KMS-11 (cell line): ENCODE data around the gene RNF19B.

Experiments used
- H2AFZ ChIP-seq: fragments of 200-600 bp; sonication (generic); 2 replicates; pipeline ENCODE4 v1.6.1; 2016; ENCODE audit warnings: antibody characterized with exemption, mixed run types, low read depth
- H3K27ac ChIP-seq: fragments of 200-600 bp; sonication (generic); 2 replicates; pipeline ENCODE4 v1.6.1; 2016; ENCODE audit warnings: mild to moderate bottlenecking, mixed run types
- H3K27me3 ChIP-seq: fragments of 200-600 bp; sonication (generic); 2 replicates; pipeline ENCODE4 v1.6.1; 2017; ENCODE audit warnings: mild to moderate bottlenecking, low read depth, mixed run types, moderate library complexity; ENCODE audit not compliant: insufficient read depth
- H3K36me3 ChIP-seq: fragments of 200-600 bp; sonication (generic); 2 replicates; pipeline ENCODE4 v1.6.1; 2017; ENCODE audit warnings: mild to moderate bottlenecking, mixed run types; ENCODE audit not compliant: insufficient read depth
- H3K4me1 ChIP-seq: fragments of 200-600 bp; sonication (generic); 2 replicates; pipeline ENCODE4 v1.6.1; 2016; ENCODE audit warnings: mild to moderate bottlenecking, low read depth, mixed run types; ENCODE audit not compliant: poor library complexity, severe bottlenecking
- H3K4me2 ChIP-seq: fragments of 200-600 bp; sonication (generic); 2 replicates; pipeline ENCODE4 v1.7.0; 2016; ENCODE audit warnings: mild to moderate bottlenecking, mixed run types
- H3K4me3 ChIP-seq: fragments of 200-600 bp; sonication (generic); IDR thresholded peaks from 2 replicates; pipeline ENCODE4 v1.6.1; 2017; ENCODE audit warnings: low read depth, low read length, mixed read lengths; ENCODE audit not compliant: insufficient read depth
- H3K79me2 ChIP-seq: fragments of 200-600 bp; sonication (generic); 2 replicates; pipeline ENCODE4 v1.6.1; 2016; ENCODE audit warnings: low read depth, mixed run types; ENCODE audit not compliant: insufficient read depth
- H3K9ac ChIP-seq: fragments of 200-600 bp; sonication (generic); 2 replicates; pipeline ENCODE4 v1.6.1; 2016; ENCODE audit warnings: mild to moderate bottlenecking, mixed run types
- H4K20me1 ChIP-seq: fragments of 200-600 bp; sonication (generic); 2 replicates; pipeline ENCODE4 v1.6.1; 2016; ENCODE audit warnings: mild to moderate bottlenecking, mixed run types; ENCODE audit not compliant: insufficient read depth
- TF ChIP-seq, protein P1 (sequence below): fragments of 200-600 bp; sonication (generic); conservative IDR thresholded peaks from 2 replicates; pipeline ENCODE4 v1.6.1; 2017; ENCODE audit warnings: low read depth, mild to moderate bottlenecking, antibody characterized with exemption, low read length, moderate library complexity, mixed read lengths

Gene RNF19B

DNA sequence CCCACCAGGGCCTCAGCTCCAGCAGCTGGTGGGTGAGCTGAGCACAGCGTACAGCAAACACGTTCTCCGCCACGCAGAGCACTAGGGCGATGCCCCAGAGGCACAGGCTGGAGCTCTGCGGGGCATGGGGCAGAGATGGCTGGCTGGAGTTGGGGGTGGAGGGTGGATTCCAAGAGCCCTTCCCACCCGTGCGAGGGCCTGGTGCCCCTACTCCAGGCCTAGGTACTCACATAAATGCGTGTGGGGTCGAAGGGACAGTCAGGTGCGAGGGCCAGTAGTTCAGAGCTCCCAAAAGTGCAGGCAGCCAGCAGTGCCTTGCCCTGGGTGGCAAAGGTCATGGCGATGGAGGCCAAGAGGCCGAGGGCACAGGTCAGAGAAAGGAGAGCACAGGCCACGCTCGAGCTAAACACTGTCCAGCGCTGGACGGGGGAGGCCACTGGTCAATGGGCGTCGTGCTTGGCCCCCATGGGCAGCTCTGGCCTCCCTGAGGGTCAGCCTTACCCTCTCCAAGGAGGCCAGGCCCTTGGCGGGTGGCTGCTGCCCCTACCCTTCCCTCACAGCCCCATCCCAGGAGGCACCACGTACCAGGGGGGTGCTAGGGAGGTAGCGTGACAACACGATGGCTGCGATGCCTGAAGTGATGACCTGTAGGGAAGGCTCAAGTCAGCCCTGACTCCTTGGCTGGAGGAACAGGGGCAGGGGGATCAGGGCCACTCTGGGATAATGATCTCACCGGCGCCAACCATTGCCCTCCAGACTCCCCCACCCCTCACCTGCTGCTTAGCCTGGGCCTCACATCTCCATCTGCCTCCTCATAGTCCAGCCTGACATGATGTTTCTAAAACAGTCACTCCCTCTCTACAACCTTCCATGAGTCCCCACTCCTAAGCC is 69.0 kb downstream of the RNF19B start:
- H3K36me3 ChIP-seq: no peaks in the 10 kb centered on the region
- H3K9ac ChIP-seq: no peak overlapping the region
- no peaks in the 10 kb centered on the region for H3K4me1 ChIP-seq
- H3K4me3 ChIP-seq: no peak overlapping the region
- no peak overlapping the region for H3K27ac ChIP-seq
- TF ChIP-seq, protein P1, sequence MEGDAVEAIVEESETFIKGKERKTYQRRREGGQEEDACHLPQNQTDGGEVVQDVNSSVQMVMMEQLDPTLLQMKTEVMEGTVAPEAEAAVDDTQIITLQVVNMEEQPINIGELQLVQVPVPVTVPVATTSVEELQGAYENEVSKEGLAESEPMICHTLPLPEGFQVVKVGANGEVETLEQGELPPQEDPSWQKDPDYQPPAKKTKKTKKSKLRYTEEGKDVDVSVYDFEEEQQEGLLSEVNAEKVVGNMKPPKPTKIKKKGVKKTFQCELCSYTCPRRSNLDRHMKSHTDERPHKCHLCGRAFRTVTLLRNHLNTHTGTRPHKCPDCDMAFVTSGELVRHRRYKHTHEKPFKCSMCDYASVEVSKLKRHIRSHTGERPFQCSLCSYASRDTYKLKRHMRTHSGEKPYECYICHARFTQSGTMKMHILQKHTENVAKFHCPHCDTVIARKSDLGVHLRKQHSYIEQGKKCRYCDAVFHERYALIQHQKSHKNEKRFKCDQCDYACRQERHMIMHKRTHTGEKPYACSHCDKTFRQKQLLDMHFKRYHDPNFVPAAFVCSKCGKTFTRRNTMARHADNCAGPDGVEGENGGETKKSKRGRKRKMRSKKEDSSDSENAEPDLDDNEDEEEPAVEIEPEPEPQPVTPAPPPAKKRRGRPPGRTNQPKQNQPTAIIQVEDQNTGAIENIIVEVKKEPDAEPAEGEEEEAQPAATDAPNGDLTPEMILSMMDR: no peak
- H3K27me3 ChIP-seq: no peaks in the 10 kb centered on the region; the same call in 1 of the 2 replicates
- no peak overlapping the region for H3K4me2 ChIP-seq
- H2AFZ ChIP-seq: no peak overlapping the region
- no peaks in the 10 kb centered on the region for H3K79me2 ChIP-seq
- H4K20me1 ChIP-seq: no peaks in the 10 kb centered on the region

DNA sequence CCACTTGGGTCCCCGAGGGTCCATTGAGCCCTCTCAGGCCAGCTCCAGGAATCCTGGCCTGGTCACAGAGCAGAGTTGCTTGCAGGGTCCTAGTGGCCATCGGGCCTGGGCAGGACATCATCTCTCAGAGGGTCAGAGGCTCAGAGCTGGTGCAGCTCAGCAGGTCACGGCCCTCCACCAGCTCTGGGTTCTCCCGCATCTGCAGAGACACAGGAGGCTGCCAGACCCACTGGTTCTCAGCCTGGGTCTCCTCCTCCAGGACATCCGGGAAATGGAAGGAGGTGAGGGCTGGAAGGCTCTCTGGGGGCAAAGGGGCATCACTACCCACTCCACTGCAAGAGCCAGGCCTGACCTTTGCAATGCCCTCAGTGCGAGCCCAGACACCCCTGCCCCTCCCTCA is 69.9 kb downstream of the RNF19B start:
- no peak overlapping the region for H3K4me2 ChIP-seq
- H3K4me3 ChIP-seq: no peak overlapping the region
- H3K27ac ChIP-seq: no peak overlapping the region
- no peak overlapping the region for H3K9ac ChIP-seq
- no peaks in the 10 kb centered on the region for H4K20me1 ChIP-seq
- H3K4me1 ChIP-seq: no peaks in the 10 kb centered on the region
- no peaks in the 10 kb centered on the region for H3K79me2 ChIP-seq
- no peaks in the 10 kb centered on the region for H3K36me3 ChIP-seq
- TF ChIP-seq, protein P1: no peak
- no peak overlapping the region for H2AFZ ChIP-seq
- no peaks in the 10 kb centered on the region; the same call in 1 of the 2 replicates for H3K27me3 ChIP-seq

DNA sequence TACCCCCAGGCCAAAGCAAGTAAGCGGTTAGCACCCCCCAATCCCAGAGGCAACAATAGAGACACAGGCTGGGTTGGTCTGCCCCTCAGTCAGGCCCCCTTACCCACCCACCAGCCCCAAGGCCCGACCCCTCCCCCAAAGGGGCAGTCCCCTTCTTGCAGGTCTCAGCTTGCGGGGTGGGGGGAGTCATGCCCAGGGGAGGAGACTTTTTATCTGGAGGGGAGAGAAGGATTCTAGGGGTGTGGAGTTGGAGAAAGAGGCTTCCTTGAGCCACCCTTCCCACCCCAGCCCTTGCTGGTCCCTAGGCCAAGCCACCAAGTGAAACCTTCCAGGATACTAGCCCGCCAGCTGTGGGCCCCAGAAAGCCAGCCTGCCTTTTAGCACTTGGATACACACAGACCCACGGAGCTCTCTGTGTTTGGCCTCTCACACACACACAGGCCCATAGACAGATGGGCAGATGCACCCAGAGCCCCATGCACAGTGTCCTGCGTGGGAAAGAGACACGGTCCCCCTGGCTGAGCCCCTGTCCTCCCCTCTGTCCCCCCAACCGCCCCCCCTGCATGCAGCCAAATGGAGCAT is 70.5 kb downstream of the RNF19B start:
- no peak overlapping the region for H3K4me2 ChIP-seq
- no peak overlapping the region for H3K9ac ChIP-seq
- H2AFZ ChIP-seq: no peak overlapping the region

DNA sequence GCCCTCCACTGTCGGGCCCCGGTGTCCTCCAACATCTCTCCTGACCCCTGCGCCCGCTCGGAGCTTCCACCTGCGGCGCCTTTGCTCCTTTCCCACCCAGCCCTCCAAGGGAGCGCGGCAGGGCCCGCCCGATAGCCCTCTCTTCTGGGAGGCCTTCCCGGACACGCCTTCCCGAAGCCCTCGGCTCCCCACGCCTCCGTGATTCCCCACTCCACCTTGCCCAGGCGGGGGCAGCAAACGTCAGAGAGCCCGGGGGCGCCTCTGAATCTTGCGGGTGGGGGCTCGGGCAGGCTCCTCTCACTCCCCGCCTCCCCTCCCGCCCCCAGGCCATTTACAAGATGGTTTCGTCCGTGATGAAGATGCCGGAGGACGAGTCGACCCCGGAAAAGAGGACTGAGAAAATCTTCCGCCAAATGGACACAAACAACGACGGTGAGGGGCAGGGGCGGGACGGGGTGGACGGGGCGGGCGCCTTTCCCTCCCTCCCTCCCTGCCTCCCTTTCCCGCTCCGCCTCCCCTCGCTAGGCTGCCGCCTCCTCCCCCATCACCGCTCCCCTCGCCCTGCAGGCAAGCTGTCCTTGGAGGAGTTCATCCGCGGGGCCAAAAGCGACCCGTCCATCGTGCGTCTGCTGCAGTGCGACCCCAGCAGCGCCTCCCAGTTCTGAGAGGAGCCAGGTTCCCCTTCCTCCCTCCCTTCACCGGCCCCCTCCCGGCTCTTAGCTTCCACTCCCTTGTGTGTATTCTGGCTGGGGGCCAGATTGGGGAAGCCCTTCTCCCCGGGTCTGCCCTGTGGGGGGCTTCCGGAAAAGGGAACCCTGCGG is 71.2 kb downstream of the RNF19B start:
- Histone ChIP-seq H3K4me1 (no peaks in the 10 kb centered on the region), H3K4me2 (no peak overlapping the region), H4K20me1 (no peaks in the 10 kb centered on the region), H3K36me3 (no peaks in the 10 kb centered on the region), H3K79me2 (no peaks in the 10 kb centered on the region), H3K27ac (no peak overlapping the region), H3K27me3 (peaks cover 5% of the 10 kb centered on the region; the same call in 1 of the 2 replicates), H3K9ac (no peak overlapping the region), H2AFZ (no peak overlapping the region), H3K4me3 (no peak overlapping the region)
- TF ChIP-seq, protein P1: no peak

More for the DNA sequence above, 70.5 kb downstream of the RNF19B start:
- no peak overlapping the region for H3K4me3 ChIP-seq
- no peaks in the 10 kb centered on the region for H3K79me2 ChIP-seq
- TF ChIP-seq, protein P1: no peak
- H4K20me1 ChIP-seq: no peaks in the 10 kb centered on the region
- H3K36me3 ChIP-seq: no peaks in the 10 kb centered on the region
- H3K27me3 ChIP-seq: peaks cover 3% of the 10 kb centered on the region; the same call in 1 of the 2 replicates
- H3K4me1 ChIP-seq: no peaks in the 10 kb centered on the region
- H3K27ac ChIP-seq: no peak overlapping the region
